ENCODE results near the gene PSMB10.

GRCh38 chr16:67962135-67962534 is 25.5 kb upstream of the PSMB10 start:
- TF ChIP-seq CTCF (conservative IDR thresholded peaks at IDR 0.05) (no peak), EZH2 (IDR thresholded peaks at IDR 0.05; ENCODE audit: low read depth) (no peak)

Data from PC-9 (cell line).